Articular chondrocyte of knee joint (primary cell): ENCODE data around the gene CLRN1. TPM values are rescaled to one million over a fixed set of nuclear protein-coding genes. Genes with fewer than 3 reads are reported as not detected.

ENCODE experiments used
- total RNA-seq: library from RNA; depleted of rRNA; stranded (reverse); fragments of >200 nt; gene quantifications from 2 replicates; pipeline ENCODE4 v1.2.3, GENCODE V29; 2012

Gene CLRN1
- not detected in 2 replicates for total RNA-seq

GRCh38 chr3:150972366-150973071 is at the start of gene CLRN1:
Gene CLRN1 (minus strand): TSS chr3:150972727. CDS start chr3:150972708, 19 bp downstream.

GRCh38 chr3:150905339-150905738 is 67.2 kb downstream of the CLRN1 start, which contains the start of gene MINDY4B:
Gene MINDY4B (minus strand): TSS chr3:150905439. CDS start chr3:150905439, 0 bp downstream.

Other genes with a start within 250 kb of the CLRN1 start
- 21.1 and 22.6 TPM in 2 replicates for gene SIAH2, start 209.6 kb downstream of the CLRN1 start, total RNA-seq
- not detected in 2 replicates for gene MINDY4B, start 67.3 kb downstream of the CLRN1 start, total RNA-seq
- gene MED12L, start 112.9 kb upstream of the CLRN1 start, total RNA-seq: 2.6 and 2.8 TPM in 2 replicates
- gene GPR171, start 230.5 kb upstream of the CLRN1 start, total RNA-seq: not detected in 2 replicates